HG03135 (cell line): Measurements from ENCODE around the gene SPCS1.
"Not testable (repeated sequence)": the region's sequence is repeated elsewhere in the genome, so short reads cannot be mapped to it uniquely, and the experiment has no call there.

Source experiments
- ATAC-seq: cut with Tn5 transposase; IDR thresholded peaks from one replicate; pipeline ENCODE4 v1.9.1; 2021; ENCODE audit warnings: mild to moderate bottlenecking, moderate library complexity; ENCODE audit not compliant: unreplicated experiment

Gene SPCS1

GRCh38 chr3:52728753-52729152 is 22.8 kb downstream of the SPCS1 start:
- ATAC-seq = not testable (repeated sequence)

- no peak for ATAC-seq
Measured at GRCh38 chr3:52730681-52731080, 24.8 kb downstream of the SPCS1 start.

- ATAC-seq = no peak
Measured at GRCh38 chr3:52731590-52731989, 25.7 kb downstream of the SPCS1 start.

GRCh38 chr3:52733256-52733891 is 27.5 kb downstream of the SPCS1 start:
- ATAC-seq = no peak

GRCh38 chr3:52739730-52740129 is 33.8 kb downstream of the SPCS1 start:
- ATAC-seq = no peak

- no peak for ATAC-seq
Measured at GRCh38 chr3:52742418-52743041, 36.6 kb downstream of the SPCS1 start.

GRCh38 chr3:52743152-52743551 is 37.2 kb downstream of the SPCS1 start:
- no peak for ATAC-seq

GRCh38 chr3:52743721-52744120 is 37.8 kb downstream of the SPCS1 start:
- no peak for ATAC-seq

DNA sequence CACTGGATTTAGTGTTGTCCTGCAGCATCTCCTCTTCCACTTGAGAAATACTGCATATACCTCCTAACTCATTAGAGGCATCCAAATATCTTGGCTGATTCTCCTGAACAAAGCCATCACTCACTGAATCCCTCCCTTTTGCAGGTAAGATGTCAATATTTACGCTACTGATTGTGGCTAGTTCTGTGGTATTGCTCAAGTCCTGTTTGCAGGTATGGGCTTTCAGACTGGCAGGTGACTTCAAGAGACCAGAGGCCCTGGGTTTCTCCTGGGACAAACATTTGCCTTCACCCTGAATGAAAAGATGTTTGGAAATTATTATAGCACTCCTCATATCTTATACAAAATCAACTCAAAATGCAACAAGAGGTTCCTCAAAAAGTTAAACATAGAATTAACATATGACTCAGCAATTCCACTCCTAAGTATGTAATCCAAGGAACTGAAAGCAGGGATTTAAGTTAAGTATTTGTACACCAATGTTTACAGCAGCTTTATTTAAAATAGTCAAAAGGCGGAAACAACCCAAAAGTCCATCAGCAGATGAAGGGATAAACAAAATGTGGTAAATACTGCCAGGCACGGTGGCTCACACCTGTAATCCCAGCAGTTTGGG is 46.2 kb downstream of the SPCS1 start:
- no peak for ATAC-seq

GRCh38 chr3:52754373-52754772 is 48.5 kb downstream of the SPCS1 start:
- no peak for ATAC-seq

GRCh38 chr3:52756141-52756540 is 50.2 kb downstream of the SPCS1 start:
- no peak for ATAC-seq
